Measurements from ENCODE around the gene CELSR2. TPM values are rescaled to one million over a fixed set of nuclear protein-coding genes. Genes with fewer than 3 reads are reported as not detected.

The CELSR2 gene
- total RNA-seq, 1 experiment from 2014 or later: 17.1 TPM

- RAD21 ChIA-PET (ENCODE audit: low non-redundant PET in 1 of 2, low total read pairs in 2 of 2, uncharacterized antibody in 2 of 2, unreplicated experiment in 2 of 2): no interaction called here
- H3K4me2 ChIP-seq (ENCODE audit: low read length): no peak overlapping the region
- ATAC-seq (no peak), DNase-seq (ENCODE audit: low read depth, low spot score) (no peak)
- no peaks in the 10 kb centered on the region for H3K9me3 ChIP-seq (ENCODE audit: control insufficient read depth in 1 of 2, insufficient read depth in 1 of 2, low read depth in 1 of 2, low read length in 2 of 2)
- no peaks in the 10 kb centered on the region for H3K9me2 ChIP-seq (ENCODE audit: insufficient read depth)
- H3K4me3 ChIP-seq (replicated peaks in 1 of 2; ENCODE audit: low read depth in 1 of 2, low read length in 2 of 2): no peak overlapping the region
- no peak overlapping the region for H3K9ac ChIP-seq (ENCODE audit: low read length)
- no peaks in the 10 kb centered on the region for H4K20me1 ChIP-seq (ENCODE audit: insufficient read depth)
- BruUV-seq (replicated peaks): no TSS peak
- POLR2A ChIA-PET: interaction anchor here (1.6 kb wide), 1 partner anchor 10 kb away, joined by 6 read pairs; the partner anchor contains the start of gene SARS1
- intact Hi-C loops (cut with micrococcal nuclease): loop anchor here (10.0 kb wide), 1 partner anchor 330 kb away; the partner anchor contains the start of gene GPR61
- H3K27ac ChIP-seq (ENCODE audit: low read depth, low read length): no peak overlapping the region
- H3K4me1 ChIP-seq (ENCODE audit: control insufficient read depth in 1 of 2, insufficient read depth in 2 of 2, low read length in 2 of 2): peaks cover 0 to 8% of the 10 kb centered on the region in 2 experiments; a peak in 2 of 4 replicates
- no peak overlapping the region for H2AFZ ChIP-seq (ENCODE audit: low read depth, low read length, poor library complexity, severe bottlenecking)
- H3K36me3 ChIP-seq (ENCODE audit: control insufficient read depth in 1 of 2, insufficient read depth in 2 of 2, low read length in 2 of 2): no peaks in the 10 kb centered on the region
- H3K79me2 ChIP-seq (ENCODE audit: insufficient read depth, low read length): no peaks in the 10 kb centered on the region
- TF ChIP-seq POLR2AphosphoS5 (IDR thresholded peaks at IDR 0.05; ENCODE audit: low read depth, low read length): no peak
- TF ChIP-seq EZH2 (IDR thresholded peaks at IDR 0.05): no peak
- no peaks in the 10 kb centered on the region for H3K27me3 ChIP-seq (ENCODE audit: insufficient read depth, low read length)
- CTCF ChIA-PET: no interaction called here
Observed at GRCh38 chr1:109204484-109204883, 44.9 kb upstream of the CELSR2 start.

DNA sequence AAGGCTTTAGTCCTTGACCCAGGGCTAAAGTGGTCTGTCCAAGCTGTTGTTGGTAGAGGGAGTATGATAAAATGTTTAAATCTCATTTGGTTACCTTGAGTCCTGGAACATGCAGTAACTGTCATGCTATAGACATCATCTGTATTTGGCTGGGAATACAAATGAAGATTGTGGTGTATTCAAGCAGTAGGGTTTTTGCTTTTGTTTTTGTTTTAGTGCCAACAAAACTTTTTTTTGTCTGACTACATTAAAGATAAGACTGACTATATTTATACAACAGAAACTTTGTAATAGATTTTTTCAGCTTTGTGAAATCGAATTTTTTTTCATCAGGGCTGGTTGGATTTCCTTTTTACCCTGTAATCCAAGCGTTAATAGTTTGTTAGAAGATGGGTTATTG lies 43.0 kb upstream of the CELSR2 start:
- no peak for DNase-seq (ENCODE audit: low read depth, low spot score)
- Histone ChIP-seq H2AFZ (ENCODE audit: low read depth, low read length, poor library complexity, severe bottlenecking) (no peak overlapping the region), H3K9ac (ENCODE audit: low read length) (no peak overlapping the region), H3K4me3 (replicated peaks in 1 of 2; ENCODE audit: low read depth in 1 of 2, low read length in 2 of 2) (no peak overlapping the region), H3K9me2 (ENCODE audit: insufficient read depth) (no peaks in the 10 kb centered on the region), H3K79me2 (ENCODE audit: insufficient read depth, low read length) (no peaks in the 10 kb centered on the region), H3K36me3 (ENCODE audit: control insufficient read depth in 1 of 2, insufficient read depth in 2 of 2, low read length in 2 of 2) (no peaks in the 10 kb centered on the region), H3K27ac (ENCODE audit: low read depth, low read length) (no peak overlapping the region), H3K9me3 (ENCODE audit: control insufficient read depth in 1 of 2, insufficient read depth in 1 of 2, low read depth in 1 of 2, low read length in 2 of 2) (no peaks in the 10 kb centered on the region), H3K4me1 (ENCODE audit: control insufficient read depth in 1 of 2, insufficient read depth in 2 of 2, low read length in 2 of 2) (peaks cover 0 to 2% of the 10 kb centered on the region in 2 experiments; a peak in 2 of 4 replicates), H3K4me2 (ENCODE audit: low read length) (no peak overlapping the region), H3K27me3 (ENCODE audit: insufficient read depth, low read length) (no peaks in the 10 kb centered on the region), H4K20me1 (ENCODE audit: insufficient read depth) (no peaks in the 10 kb centered on the region)
- intact Hi-C loops (cut with micrococcal nuclease): loop anchor here (10.0 kb wide), 1 partner anchor 328 kb away; the partner anchor contains the start of gene GPR61
- TF ChIP-seq EZH2phosphoT487 (IDR thresholded peaks at IDR 0.05; ENCODE audit: borderline replicate concordance) (no peak), JUND (IDR thresholded peaks at IDR 0.05) (no peak), SIN3A (IDR thresholded peaks at IDR 0.05; ENCODE audit: low read depth) (no peak), POLR2A (IDR thresholded peaks at IDR 0.05; ENCODE audit: borderline replicate concordance, extremely low read depth, insufficient read depth, insufficient read length) (no peak), EGR1 (IDR thresholded peaks at IDR 0.05; ENCODE audit: low read depth) (no peak), TCF7L2 (IDR thresholded peaks at IDR 0.05; ENCODE audit: borderline replicate concordance, extremely low read depth, insufficient read depth, insufficient read length) (no peak), YY1 (IDR thresholded peaks at IDR 0.05; ENCODE audit: extremely low read depth, insufficient replicate concordance, low read depth, low read length) (no peak)
- TF ChIP-seq, protein P1, sequence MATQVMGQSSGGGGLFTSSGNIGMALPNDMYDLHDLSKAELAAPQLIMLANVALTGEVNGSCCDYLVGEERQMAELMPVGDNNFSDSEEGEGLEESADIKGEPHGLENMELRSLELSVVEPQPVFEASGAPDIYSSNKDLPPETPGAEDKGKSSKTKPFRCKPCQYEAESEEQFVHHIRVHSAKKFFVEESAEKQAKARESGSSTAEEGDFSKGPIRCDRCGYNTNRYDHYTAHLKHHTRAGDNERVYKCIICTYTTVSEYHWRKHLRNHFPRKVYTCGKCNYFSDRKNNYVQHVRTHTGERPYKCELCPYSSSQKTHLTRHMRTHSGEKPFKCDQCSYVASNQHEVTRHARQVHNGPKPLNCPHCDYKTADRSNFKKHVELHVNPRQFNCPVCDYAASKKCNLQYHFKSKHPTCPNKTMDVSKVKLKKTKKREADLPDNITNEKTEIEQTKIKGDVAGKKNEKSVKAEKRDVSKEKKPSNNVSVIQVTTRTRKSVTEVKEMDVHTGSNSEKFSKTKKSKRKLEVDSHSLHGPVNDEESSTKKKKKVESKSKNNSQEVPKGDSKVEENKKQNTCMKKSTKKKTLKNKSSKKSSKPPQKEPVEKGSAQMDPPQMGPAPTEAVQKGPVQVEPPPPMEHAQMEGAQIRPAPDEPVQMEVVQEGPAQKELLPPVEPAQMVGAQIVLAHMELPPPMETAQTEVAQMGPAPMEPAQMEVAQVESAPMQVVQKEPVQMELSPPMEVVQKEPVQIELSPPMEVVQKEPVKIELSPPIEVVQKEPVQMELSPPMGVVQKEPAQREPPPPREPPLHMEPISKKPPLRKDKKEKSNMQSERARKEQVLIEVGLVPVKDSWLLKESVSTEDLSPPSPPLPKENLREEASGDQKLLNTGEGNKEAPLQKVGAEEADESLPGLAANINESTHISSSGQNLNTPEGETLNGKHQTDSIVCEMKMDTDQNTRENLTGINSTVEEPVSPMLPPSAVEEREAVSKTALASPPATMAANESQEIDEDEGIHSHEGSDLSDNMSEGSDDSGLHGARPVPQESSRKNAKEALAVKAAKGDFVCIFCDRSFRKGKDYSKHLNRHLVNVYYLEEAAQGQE (IDR thresholded peaks at IDR 0.05; ENCODE audit: low read depth): no peak
- BruUV-seq (replicated peaks): no TSS peak
- POLR2A ChIA-PET: interaction anchor here (1.5 kb wide), 1 partner anchor 8 kb away, joined by 5 read pairs; no protein-coding TSS in a partner anchor
- ATAC-seq: no peak
- CTCF ChIA-PET: interaction anchor here (1.0 to 1.2 kb wide), 2 partner anchors 8 to 13 kb away, joined by 3 to 4 read pairs; no protein-coding TSS in a partner anchor
- RAD21 ChIA-PET (ENCODE audit: low non-redundant PET in 1 of 2, low total read pairs in 2 of 2, uncharacterized antibody in 2 of 2, unreplicated experiment in 2 of 2): no interaction called here
